Hindlimb muscle (tissue), 1 donor: ENCODE data around the gene KIF26B. TPM values are rescaled to one million over a fixed set of nuclear protein-coding genes. Genes with fewer than 3 reads are reported as not detected.
A peak's percentile ranks its signal among the peaks of the same experiment; 100 is the strongest.

Experiments
- DNase-seq: peaks from one replicate; pipeline ENCODE4 v3.0.0-alpha.2; 2013
- polyA plus RNA-seq: library from polyadenylated mRNA; unstranded; fragments of 120-200 nt; gene quantifications from one replicate; pipeline ENCODE4 v1.2.1, GENCODE V29; 2013; ENCODE audit not compliant: insufficient read length

Gene KIF26B
- polyA plus RNA-seq, 1 donor, result 0.99 TPM

GRCh38 chr1:245605480-245606156, 450.8 kb downstream of the KIF26B start:
- no peak for DNase-seq

- no peak for DNase-seq
Observed at GRCh38 chr1:245606157-245606725, 451.5 kb downstream of the KIF26B start.

- no peak for DNase-seq
Observed at GRCh38 chr1:245608271-245608670, 453.5 kb downstream of the KIF26B start.

GRCh38 chr1:245609354-245610150, 454.8 kb downstream of the KIF26B start:
- no peak for DNase-seq

- no peak for DNase-seq
Observed at GRCh38 chr1:245611251-245611650, 456.5 kb downstream of the KIF26B start.

GRCh38 chr1:245614476-245614875, 459.7 kb downstream of the KIF26B start:
- DNase-seq, result no peak

- no peak for DNase-seq
Observed at GRCh38 chr1:245615001-245615400, 460.2 kb downstream of the KIF26B start.

- no peak for DNase-seq
Observed at GRCh38 chr1:245621589-245621988, 466.8 kb downstream of the KIF26B start.

- no peak for DNase-seq
Observed at GRCh38 chr1:245622332-245623014, 467.7 kb downstream of the KIF26B start.

GRCh38 chr1:245641384-245641783, 486.6 kb downstream of the KIF26B start:
- no peak for DNase-seq

GRCh38 chr1:245645406-245645805, 490.6 kb downstream of the KIF26B start:
- DNase-seq, result no peak

- no peak for DNase-seq
Observed at GRCh38 chr1:245645894-245646293, 491.1 kb downstream of the KIF26B start.

GRCh38 chr1:245648749-245649522, 494.2 kb downstream of the KIF26B start:
- DNase-seq, result no peak

GRCh38 chr1:245649666-245650065, 494.9 kb downstream of the KIF26B start:
- no peak for DNase-seq

GRCh38 chr1:245650441-245650960, 495.7 kb downstream of the KIF26B start:
- DNase-seq, result peak; percentile 4

- DNase-seq, result peak; percentile 6
Observed at GRCh38 chr1:245651093-245651492, 496.3 kb downstream of the KIF26B start.

- no peak for DNase-seq
Observed at GRCh38 chr1:245652116-245652515, 497.3 kb downstream of the KIF26B start.

- DNase-seq, result no peak
Observed at GRCh38 chr1:245652660-245653427, 498.1 kb downstream of the KIF26B start.

GRCh38 chr1:245654460-245655050, 499.8 kb downstream of the KIF26B start:
- DNase-seq, result no peak

- no peak for DNase-seq
Observed at GRCh38 chr1:245656189-245656717, 501.5 kb downstream of the KIF26B start.

GRCh38 chr1:245657371-245657770, 502.6 kb downstream of the KIF26B start:
- no peak for DNase-seq
